ENCODE measurements around the gene POLDIP3. TPM values are rescaled to one million over a fixed set of nuclear protein-coding genes. Genes with fewer than 3 reads are reported as not detected.

The POLDIP3 gene
- total and polyA plus RNA-seq, 2 of the 4 experiments (the other 2 are of a cell fraction), result 33.9 to 43.6 TPM

DNA sequence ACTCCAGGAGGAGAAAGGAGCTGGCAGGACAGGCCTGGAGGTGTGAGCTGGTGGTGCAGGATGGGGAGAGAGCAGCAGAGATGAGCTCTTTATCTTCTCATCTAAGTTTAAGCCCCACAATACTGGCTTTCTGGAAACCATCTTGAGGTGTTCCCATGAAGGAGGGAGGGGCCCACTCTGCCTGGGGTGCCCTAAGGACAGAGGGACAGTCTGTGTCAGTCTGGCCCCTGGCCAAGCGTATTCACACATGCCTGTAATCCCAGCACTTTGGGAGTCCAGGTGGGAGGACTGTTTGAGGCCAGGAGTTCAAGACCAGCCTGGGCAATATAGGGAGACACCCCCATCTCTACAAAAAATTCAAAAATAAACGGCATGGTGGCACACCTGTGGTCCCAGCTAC lies 52.0 kb downstream of the POLDIP3 start:
- in situ Hi-C loops (cut with MboI; ENCODE audit: low sequenced_read_pairs), result no loop called here
- CTCF ChIA-PET, result no interaction called here

More for the DNA sequence above, 52.0 kb downstream of the POLDIP3 start:
- TF ChIP-seq, protein P1, sequence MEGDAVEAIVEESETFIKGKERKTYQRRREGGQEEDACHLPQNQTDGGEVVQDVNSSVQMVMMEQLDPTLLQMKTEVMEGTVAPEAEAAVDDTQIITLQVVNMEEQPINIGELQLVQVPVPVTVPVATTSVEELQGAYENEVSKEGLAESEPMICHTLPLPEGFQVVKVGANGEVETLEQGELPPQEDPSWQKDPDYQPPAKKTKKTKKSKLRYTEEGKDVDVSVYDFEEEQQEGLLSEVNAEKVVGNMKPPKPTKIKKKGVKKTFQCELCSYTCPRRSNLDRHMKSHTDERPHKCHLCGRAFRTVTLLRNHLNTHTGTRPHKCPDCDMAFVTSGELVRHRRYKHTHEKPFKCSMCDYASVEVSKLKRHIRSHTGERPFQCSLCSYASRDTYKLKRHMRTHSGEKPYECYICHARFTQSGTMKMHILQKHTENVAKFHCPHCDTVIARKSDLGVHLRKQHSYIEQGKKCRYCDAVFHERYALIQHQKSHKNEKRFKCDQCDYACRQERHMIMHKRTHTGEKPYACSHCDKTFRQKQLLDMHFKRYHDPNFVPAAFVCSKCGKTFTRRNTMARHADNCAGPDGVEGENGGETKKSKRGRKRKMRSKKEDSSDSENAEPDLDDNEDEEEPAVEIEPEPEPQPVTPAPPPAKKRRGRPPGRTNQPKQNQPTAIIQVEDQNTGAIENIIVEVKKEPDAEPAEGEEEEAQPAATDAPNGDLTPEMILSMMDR (conservative IDR thresholded peaks at IDR 0.05; ENCODE audit: low read depth, low read length), result no peak
- no peak for TF ChIP-seq RAD21 (IDR thresholded peaks at IDR 0.05; ENCODE audit: low read length)
- no peak for TF ChIP-seq SMC3 (IDR thresholded peaks at IDR 0.05; ENCODE audit: low read depth, low read length)
- no peak for TF ChIP-seq BHLHE40 (IDR thresholded peaks at IDR 0.05; ENCODE audit: low read depth, low read length)
- no peak for TF ChIP-seq MAZ (IDR thresholded peaks at IDR 0.05; ENCODE audit: borderline replicate concordance, low read depth, low read length)
- TF ChIP-seq NFE2L2 (IDR thresholded peaks at IDR 0.05; ENCODE audit: low read depth, low read length), result no peak
- no peak for TF ChIP-seq RFX5 (IDR thresholded peaks at IDR 0.05; ENCODE audit: low read depth, low read length)
- intact Hi-C loops (cut with micrococcal nuclease) (no loop called here), dilution Hi-C loops (cut with HindIII; ENCODE audit: low sequenced_read_pairs, unreplicated experiment) (no loop called here)
- Histone ChIP-seq H2BK20ac (ENCODE audit: low read depth, low read length) (no peak overlapping the region), H4K91ac (ENCODE audit: insufficient read depth, low read depth, low read length) (no peak overlapping the region), H3K4me2 (ENCODE audit: low read depth, low read length) (no peak overlapping the region), H2AK9ac (replicated peaks; ENCODE audit: low read depth, low read length, poor library complexity) (no peak overlapping the region), H3K56ac (ENCODE audit: extremely low read depth, insufficient read depth, low read length) (no peak overlapping the region), H3K18ac (ENCODE audit: low read depth, low read length) (no peak overlapping the region), H3K23ac (ENCODE audit: low read depth, low read length) (no peak overlapping the region), H4K20me1 (ENCODE audit: insufficient read depth, low read length) (peaks cover 4% of the 10 kb centered on the region), H4K8ac (ENCODE audit: low read depth in 2 of 2, low read length in 2 of 2) (no peak overlapping the region), H3K14ac (replicated peaks; ENCODE audit: low read depth, low read length) (no peak overlapping the region), H3K9me1 (ENCODE audit: insufficient read depth, low read length) (no peaks in the 10 kb centered on the region), H2AFZ (replicated peaks; ENCODE audit: low read length, poor library complexity) (no peak overlapping the region), H3K4me1 (ENCODE audit: control insufficient read depth, insufficient read depth, low read length) (peaks cover 2% of the 10 kb centered on the region; the same call in 1 of the 2 replicates), H3K4me3 (ENCODE audit: insufficient read depth, low read depth, low read length) (no peak overlapping the region), H2BK120ac (ENCODE audit: low read depth, low read length) (no peak overlapping the region), H3K9ac (ENCODE audit: low read depth, low read length) (no peak overlapping the region), H3K4ac (ENCODE audit: low read depth, low read length) (no peak overlapping the region), H3K27ac (ENCODE audit: insufficient read depth, low read length) (no peak overlapping the region), H3K79me1 (ENCODE audit: low read depth in 1 of 2, low read length in 2 of 2) (no peaks in the 10 kb centered on the region), H4K5ac (ENCODE audit: low read depth, low read length) (no peak overlapping the region), H2BK15ac (ENCODE audit: low read depth, low read length) (no peak overlapping the region), H3K9me3 (ENCODE audit: control insufficient read depth, insufficient read depth, low read length) (no peaks in the 10 kb centered on the region), H2BK5ac (ENCODE audit: low read depth, low read length, poor library complexity, severe bottlenecking) (no peak overlapping the region), H2AK5ac (ENCODE audit: low read depth, low read length) (no peak overlapping the region), H3K27me3 (ENCODE audit: control insufficient read depth, insufficient read depth, low read length) (no peaks in the 10 kb centered on the region), H3K36me3 (ENCODE audit: control insufficient read depth, insufficient read depth, low read length) (peaks cover 2% of the 10 kb centered on the region; the same call in 1 of the 2 replicates)
- POLR2A ChIA-PET (ENCODE audit: unreplicated experiment), result no interaction called here
- ATAC-seq (ENCODE audit: low read depth) (no peak), DNase-seq (no peak)
- no CpG with 5 or more reads among the region's 2 CpGs for WGBS, 2 experiments (ENCODE audit: extremely low coverage in 2 of 2, insufficient read length in 1 of 2)
- BruUV-seq (replicated peaks), result no TSS peak
